Mesendoderm (in vitro differentiated cells): ENCODE measurements around the gene ATG4C.

Experiments
- DNase-seq: peaks from one replicate; pipeline ENCODE4 v3.0.0; 2013
- H2AK5ac ChIP-seq: 2 replicates; pipeline ENCODE4 v1.6.1; 2013; ENCODE audit warnings: low read length, inconsistent platforms
- H2BK120ac ChIP-seq: 2 replicates; pipeline ENCODE4 v1.6.1; 2013; ENCODE audit warnings: low read depth, mild to moderate bottlenecking, low read length, moderate library complexity, mixed read lengths
- H2BK15ac ChIP-seq: replicated peaks from 2 replicates; pipeline ENCODE4 v1.6.1; 2013; ENCODE audit warnings: low read depth, mild to moderate bottlenecking, moderate library complexity
- H2BK5ac ChIP-seq: 2 replicates; pipeline ENCODE4 v1.6.1; 2013; ENCODE audit warnings: low read length, inconsistent platforms
- H3K18ac ChIP-seq: 2 replicates; pipeline ENCODE4 v1.6.1; 2013; ENCODE audit warnings: mild to moderate bottlenecking, low read length, mixed read lengths
- H3K23ac ChIP-seq: one replicate; pipeline ENCODE4 v1.6.1; 2013; ENCODE audit warnings: low read length
- H3K27ac ChIP-seq: 2 replicates; pipeline ENCODE4 v1.5.1; 2013; ENCODE audit warnings: low read depth, mild to moderate bottlenecking, inconsistent platforms, low read length, moderate library complexity
- H3K27me3 ChIP-seq: 2 replicates; pipeline ENCODE4 v1.6.1; 2013; ENCODE audit warnings: low read length, control low read depth, mild to moderate bottlenecking, inconsistent platforms; ENCODE audit not compliant: insufficient read depth, poor library complexity
- H3K36me3 ChIP-seq: 2 replicates; pipeline ENCODE4 v1.6.1; 2013; ENCODE audit warnings: low read length, inconsistent platforms; ENCODE audit not compliant: control insufficient read depth, insufficient read depth
- H3K4ac ChIP-seq: one replicate; pipeline ENCODE4 v1.6.1; 2013; ENCODE audit warnings: low read depth, mild to moderate bottlenecking, low read length, moderate library complexity
- H3K4me1 ChIP-seq: 2 replicates; pipeline ENCODE4 v1.6.1; 2013; ENCODE audit warnings: low read depth, low read length, inconsistent platforms; ENCODE audit not compliant: control insufficient read depth
- H3K4me2 ChIP-seq: 2 replicates; pipeline ENCODE4 v1.6.1; 2013; ENCODE audit warnings: low read length
- H3K4me3 ChIP-seq: 2 replicates; pipeline ENCODE4 v1.5.1; 2013; ENCODE audit warnings: mild to moderate bottlenecking, low read length
- H3K56ac ChIP-seq: one replicate; pipeline ENCODE4 v1.6.1; 2013; ENCODE audit warnings: low read length
- H3K79me1 ChIP-seq: 2 replicates; pipeline ENCODE4 v1.6.1; 2013; ENCODE audit warnings: low read length, inconsistent platforms
- H3K79me2 ChIP-seq: 2 replicates; pipeline ENCODE4 v1.6.1; 2013; ENCODE audit warnings: mild to moderate bottlenecking, low read length; ENCODE audit not compliant: control insufficient read depth, insufficient read depth
- H3K9ac ChIP-seq: 2 replicates; pipeline ENCODE4 v1.6.1; 2013; ENCODE audit warnings: low read length, inconsistent platforms
- H4K5ac ChIP-seq: one replicate; pipeline ENCODE4 v1.6.1; 2013; ENCODE audit warnings: low read length
- H4K8ac ChIP-seq: one replicate; pipeline ENCODE4 v1.6.1; 2013; ENCODE audit warnings: low read depth, mild to moderate bottlenecking, control low read depth, low read length, moderate library complexity
- WGBS: extraction: QIAGEN DNeasy Blood & Tissue Kit; methylation state at CpG from one replicate; pipeline ENCODE4 v1.1.7; 2013; ENCODE audit warnings: low lambda C conversion rate, missing lambda C conversion rate; ENCODE audit not compliant: insufficient coverage; ENCODE audit errors: extremely low coverage; 5-methylcytosine and 5-hydroxymethylcytosine counted together

ATG4C gene

GRCh38 chr1:62856960-62857359 lies 73.0 kb downstream of the ATG4C start:
- WGBS: no CpG with 5 or more reads among the region's 9 CpGs
- Histone ChIP-seq H3K56ac (no peak overlapping the region), H3K18ac (no peak overlapping the region)

GRCh38 chr1:62869217-62869754 lies 85.4 kb downstream of the ATG4C start:
- no peak overlapping the region for H4K8ac ChIP-seq
- H3K4ac ChIP-seq: no peak overlapping the region
- H2BK15ac ChIP-seq: no peak overlapping the region
- H3K4me1 ChIP-seq: no peaks in the 10 kb centered on the region
- H3K56ac ChIP-seq: no peak overlapping the region
- no peak overlapping the region for H4K5ac ChIP-seq
- no peak overlapping the region for H3K18ac ChIP-seq
- H2BK120ac ChIP-seq: no peak overlapping the region
- no peaks in the 10 kb centered on the region for H3K36me3 ChIP-seq
- H3K4me3 ChIP-seq: no peak overlapping the region
- no peak for DNase-seq
- no peaks in the 10 kb centered on the region for H3K79me2 ChIP-seq
- no peak overlapping the region for H2BK5ac ChIP-seq
- no peaks in the 10 kb centered on the region for H3K79me1 ChIP-seq
- no peak overlapping the region for H3K27ac ChIP-seq
- no peak overlapping the region for H3K4me2 ChIP-seq
- H3K27me3 ChIP-seq: no peaks in the 10 kb centered on the region
- H3K23ac ChIP-seq: no peak overlapping the region
- H2AK5ac ChIP-seq: no peak overlapping the region
- H3K9ac ChIP-seq: no peak overlapping the region
- WGBS: no CpG with 5 or more reads among the region's 3 CpGs

More at GRCh38 chr1:62856960-62857359, 73.0 kb downstream of the ATG4C start:
- Histone ChIP-seq H2AK5ac (no peak overlapping the region), H3K9ac (no peak overlapping the region), H2BK15ac (no peak overlapping the region), H3K4me2 (no peak overlapping the region), H3K27me3 (no peaks in the 10 kb centered on the region), H3K79me1 (no peaks in the 10 kb centered on the region), H3K4me1 (no peaks in the 10 kb centered on the region), H3K79me2 (no peaks in the 10 kb centered on the region), H3K27ac (no peak overlapping the region), H4K5ac (no peak overlapping the region), H3K4me3 (no peak overlapping the region), H4K8ac (no peak overlapping the region), H2BK120ac (no peak overlapping the region), H2BK5ac (no peak overlapping the region), H3K36me3 (no peaks in the 10 kb centered on the region), H3K23ac (no peak overlapping the region), H3K4ac (no peak overlapping the region)
- no peak for DNase-seq

- no peaks in the 10 kb centered on the region for H3K27me3 ChIP-seq
- H3K18ac ChIP-seq: no peak overlapping the region
- H2BK5ac ChIP-seq: no peak overlapping the region
- no peaks in the 10 kb centered on the region for H3K4me1 ChIP-seq
- H3K23ac ChIP-seq: no peak overlapping the region
- H3K56ac ChIP-seq: no peak overlapping the region
- no peak overlapping the region for H3K4ac ChIP-seq
- no peak overlapping the region for H4K5ac ChIP-seq
- H4K8ac ChIP-seq: no peak overlapping the region
- no peak overlapping the region for H3K4me3 ChIP-seq
- no CpG with 5 or more reads among the region's 1 CpG for WGBS
- no peak overlapping the region for H2BK15ac ChIP-seq
- no peak overlapping the region for H3K27ac ChIP-seq
- H3K4me2 ChIP-seq: no peak overlapping the region
- no peak overlapping the region for H2BK120ac ChIP-seq
- H3K79me2 ChIP-seq: no peaks in the 10 kb centered on the region
- no peaks in the 10 kb centered on the region for H3K79me1 ChIP-seq
- no peak for DNase-seq
- H3K36me3 ChIP-seq: no peaks in the 10 kb centered on the region
- H2AK5ac ChIP-seq: no peak overlapping the region
- no peak overlapping the region for H3K9ac ChIP-seq
Observed at GRCh38 chr1:62870148-62870547, 86.2 kb downstream of the ATG4C start.

- no peak overlapping the region for H3K9ac ChIP-seq
- H2BK15ac ChIP-seq: no peak overlapping the region
- H2AK5ac ChIP-seq: no peak overlapping the region
- H3K23ac ChIP-seq: no peak overlapping the region
- no peak overlapping the region for H2BK120ac ChIP-seq
- no peak overlapping the region for H4K8ac ChIP-seq
- no CpG with 5 or more reads among the region's 3 CpGs for WGBS
- H3K79me2 ChIP-seq: no peaks in the 10 kb centered on the region
- DNase-seq: no peak
- H3K36me3 ChIP-seq: no peaks in the 10 kb centered on the region
- H3K4ac ChIP-seq: no peak overlapping the region
- H3K4me3 ChIP-seq: no peak overlapping the region
- no peak overlapping the region for H3K27ac ChIP-seq
- no peak overlapping the region for H4K5ac ChIP-seq
- H3K4me2 ChIP-seq: no peak overlapping the region
- H2BK5ac ChIP-seq: no peak overlapping the region
- no peaks in the 10 kb centered on the region for H3K79me1 ChIP-seq
- no peaks in the 10 kb centered on the region for H3K27me3 ChIP-seq
- H3K4me1 ChIP-seq: no peaks in the 10 kb centered on the region
- H3K18ac ChIP-seq: no peak overlapping the region
- H3K56ac ChIP-seq: no peak overlapping the region
Observed at GRCh38 chr1:62875676-62876075, 91.7 kb downstream of the ATG4C start.

- DNase-seq: no peak
- WGBS: no CpG with 5 or more reads among the region's 3 CpGs
Observed at GRCh38 chr1:62876535-62876934, 92.6 kb downstream of the ATG4C start.

GRCh38 chr1:62877579-62877978 lies 93.6 kb downstream of the ATG4C start:
- Histone ChIP-seq H4K8ac (no peak overlapping the region), H2BK5ac (no peak overlapping the region), H3K4me2 (no peak overlapping the region), H3K36me3 (no peaks in the 10 kb centered on the region), H3K27ac (no peak overlapping the region), H3K79me2 (no peaks in the 10 kb centered on the region), H4K5ac (no peak overlapping the region), H3K79me1 (no peaks in the 10 kb centered on the region), H3K9ac (no peak overlapping the region), H3K23ac (no peak overlapping the region), H3K4me3 (no peak overlapping the region), H2BK15ac (no peak overlapping the region), H3K4ac (no peak overlapping the region), H3K27me3 (no peaks in the 10 kb centered on the region), H3K56ac (no peak overlapping the region), H3K4me1 (no peaks in the 10 kb centered on the region), H3K18ac (no peak overlapping the region), H2BK120ac (no peak overlapping the region), H2AK5ac (no peak overlapping the region)
- no peak for DNase-seq
- WGBS: no CpG with 5 or more reads among the region's 2 CpGs

More at GRCh38 chr1:62876535-62876934, 92.6 kb downstream of the ATG4C start:
- Histone ChIP-seq H3K18ac (no peak overlapping the region), H3K4me1 (no peaks in the 10 kb centered on the region), H2BK120ac (no peak overlapping the region), H3K27ac (no peak overlapping the region), H4K5ac (no peak overlapping the region), H3K79me2 (no peaks in the 10 kb centered on the region), H2AK5ac (no peak overlapping the region), H3K9ac (no peak overlapping the region), H3K4me2 (no peak overlapping the region), H2BK15ac (no peak overlapping the region), H3K23ac (no peak overlapping the region), H3K4ac (no peak overlapping the region), H3K56ac (no peak overlapping the region), H3K36me3 (no peaks in the 10 kb centered on the region), H3K4me3 (no peak overlapping the region), H4K8ac (no peak overlapping the region), H3K79me1 (no peaks in the 10 kb centered on the region), H2BK5ac (no peak overlapping the region), H3K27me3 (no peaks in the 10 kb centered on the region)
